Ascending aorta (tissue), 2 donors: ENCODE data around the gene PAPPA. TPM values are rescaled to one million over a fixed set of nuclear protein-coding genes. Genes with fewer than 3 reads are reported as not detected.

Source experiments
- DNase-seq, 2 donors: peaks; one replicate each; pipeline ENCODE4 v3.0.0-alpha.2; 2019; ENCODE audit warnings: low spot score in 2 of 2
- H3K27ac ChIP-seq, 2 donors: fragments of 200-600 bp; sonication (generic); one replicate each; pipeline ENCODE4 v1.5.1; 2016 to 2017; ENCODE audit warnings: mild to moderate bottlenecking in 1 of 2
- H3K27me3 ChIP-seq: fragments of 200-600 bp; sonication (generic); one replicate; pipeline ENCODE4 v1.5.1; 2017
- H3K36me3 ChIP-seq, 2 donors: fragments of 200-600 bp; sonication (generic); one replicate each; pipeline ENCODE4 v1.5.1; 2016
- H3K4me1 ChIP-seq, 2 donors: fragments of 200-600 bp; sonication (generic); one replicate each; pipeline ENCODE4 v1.5.1; 2016 to 2017; ENCODE audit warnings: mild to moderate bottlenecking in 1 of 2
- H3K4me3 ChIP-seq, 2 donors: fragments of 200-600 bp; sonication (generic); one replicate each; pipeline ENCODE4 v1.5.1; 2016 to 2017; ENCODE audit warnings: mild to moderate bottlenecking in 1 of 2
- H3K9me3 ChIP-seq, 2 donors: fragments of 200-600 bp; sonication (generic); one replicate each; pipeline ENCODE4 v1.5.1; 2016
- intact Hi-C: fragments of 100-400 bp; cut with DNase I; formaldehyde crosslinking; loops from one replicate; pipeline ENCODE4 v1.15.1; 2023
- total RNA-seq: library from RNA; depleted of rRNA; stranded (reverse); fragments of >200 nt; gene quantifications from one replicate; pipeline ENCODE4 v1.1.0, GENCODE V29; 2016
- TF ChIP-seq, protein P1 (sequence below), 3 experiments: fragments of 200-600 bp in 2 of 3; fragments of 450-650 bp in 1 of 3; sonication (generic) in 2 of 3; IDR thresholded peaks; one replicate each; pipeline ENCODE4 v1.5.1; 2016 to 2019; ENCODE audit warnings: antibody characterized with exemption in 3 of 3, mild to moderate bottlenecking in 1 of 3, moderate library complexity in 1 of 3

Gene PAPPA
- total RNA-seq, 1 donor from 2014 or later = 6.0 TPM

DNA sequence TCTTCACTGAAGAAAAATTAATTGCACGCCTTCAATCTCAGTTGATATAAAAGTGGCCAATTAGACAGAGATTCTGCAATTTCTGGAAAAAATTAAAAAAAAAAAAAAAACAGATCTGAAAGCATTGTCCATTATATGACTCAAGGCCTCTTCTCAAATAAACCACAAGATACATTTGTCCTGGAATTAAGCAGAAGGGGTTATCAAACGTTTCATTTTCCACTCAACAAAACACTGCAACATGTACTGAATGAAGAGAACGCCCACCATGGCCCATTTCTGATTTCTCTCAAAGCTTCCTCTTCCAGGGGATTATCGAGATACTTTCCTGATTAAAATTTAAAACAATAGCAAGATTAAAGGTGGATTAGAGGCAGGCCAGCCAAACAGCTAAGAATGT, 5.8 kb upstream of the PAPPA start:
- intact Hi-C loops = no loop called here
- no peaks in the 10 kb centered on the region for H3K36me3 ChIP-seq
- H3K4me1 ChIP-seq = no peaks in the 10 kb centered on the region
- H3K27me3 ChIP-seq = no peaks in the 10 kb centered on the region
- H3K4me3 ChIP-seq = no peak overlapping the region
- H3K9me3 ChIP-seq = no peaks in the 10 kb centered on the region
- DNase-seq = no peak
- TF ChIP-seq, protein P1, sequence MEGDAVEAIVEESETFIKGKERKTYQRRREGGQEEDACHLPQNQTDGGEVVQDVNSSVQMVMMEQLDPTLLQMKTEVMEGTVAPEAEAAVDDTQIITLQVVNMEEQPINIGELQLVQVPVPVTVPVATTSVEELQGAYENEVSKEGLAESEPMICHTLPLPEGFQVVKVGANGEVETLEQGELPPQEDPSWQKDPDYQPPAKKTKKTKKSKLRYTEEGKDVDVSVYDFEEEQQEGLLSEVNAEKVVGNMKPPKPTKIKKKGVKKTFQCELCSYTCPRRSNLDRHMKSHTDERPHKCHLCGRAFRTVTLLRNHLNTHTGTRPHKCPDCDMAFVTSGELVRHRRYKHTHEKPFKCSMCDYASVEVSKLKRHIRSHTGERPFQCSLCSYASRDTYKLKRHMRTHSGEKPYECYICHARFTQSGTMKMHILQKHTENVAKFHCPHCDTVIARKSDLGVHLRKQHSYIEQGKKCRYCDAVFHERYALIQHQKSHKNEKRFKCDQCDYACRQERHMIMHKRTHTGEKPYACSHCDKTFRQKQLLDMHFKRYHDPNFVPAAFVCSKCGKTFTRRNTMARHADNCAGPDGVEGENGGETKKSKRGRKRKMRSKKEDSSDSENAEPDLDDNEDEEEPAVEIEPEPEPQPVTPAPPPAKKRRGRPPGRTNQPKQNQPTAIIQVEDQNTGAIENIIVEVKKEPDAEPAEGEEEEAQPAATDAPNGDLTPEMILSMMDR (IDR thresholded peaks at IDR 0.05) = no peak
- no peak overlapping the region for H3K27ac ChIP-seq

DNA sequence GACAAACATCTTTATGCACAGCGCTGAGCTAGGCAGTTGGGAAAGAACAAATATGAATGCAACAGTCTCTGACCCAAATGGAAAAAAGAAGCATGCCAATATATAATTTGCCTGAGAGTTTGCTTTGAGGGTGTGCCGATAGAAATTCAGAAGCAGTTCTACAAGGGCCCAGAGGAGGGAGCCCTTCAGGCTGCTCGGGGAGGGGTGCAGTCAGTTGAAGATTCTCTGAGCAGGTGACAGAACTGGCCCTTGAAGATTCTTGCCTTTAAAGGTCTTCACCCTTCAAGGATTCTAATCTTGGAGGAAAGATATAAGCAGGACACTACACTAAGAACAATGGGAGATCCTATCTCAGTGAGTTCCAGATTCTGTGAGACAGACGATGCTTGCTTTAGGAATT, 3.7 kb upstream of the PAPPA start:
- intact Hi-C loops = loop anchor here (5.0 to 10.0 kb wide), 4 partner anchors 208 to 1755 kb away; no protein-coding TSS in a partner anchor
- Histone ChIP-seq H3K9me3 (no peaks in the 10 kb centered on the region), H3K4me1 (no peaks in the 10 kb centered on the region), H3K36me3 (no peaks in the 10 kb centered on the region), H3K27ac (no peak overlapping the region), H3K27me3 (no peaks in the 10 kb centered on the region), H3K4me3 (no peak overlapping the region)
- no peak for DNase-seq
- TF ChIP-seq, protein P1 (IDR thresholded peaks at IDR 0.05) = peak; percentile 28 to 58 (median 43)

DNA sequence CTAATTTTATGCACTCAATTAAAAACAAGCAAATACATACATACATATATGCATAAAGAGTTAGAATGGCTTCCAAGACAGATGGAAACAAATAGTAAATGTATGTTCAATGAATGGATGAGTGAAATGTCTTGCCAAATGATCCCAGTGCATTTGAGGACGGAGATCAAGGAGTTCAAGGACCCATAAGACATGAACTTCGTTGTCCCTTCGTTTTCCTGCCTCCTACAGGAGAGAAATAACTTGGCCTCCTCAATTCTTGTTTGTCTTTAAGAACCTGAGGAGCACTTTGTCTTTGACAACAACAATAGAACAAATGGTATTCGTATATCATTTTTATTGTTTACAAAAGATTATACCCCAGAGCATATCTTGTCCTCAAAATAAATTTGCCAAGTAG, 2.4 kb upstream of the PAPPA start:
- Histone ChIP-seq H3K36me3 (no peaks in the 10 kb centered on the region), H3K4me3 (no peak overlapping the region), H3K27me3 (no peaks in the 10 kb centered on the region), H3K4me1 (peaks cover 0 to 3% of the 10 kb centered on the region in 2 donors), H3K27ac (peak overlapping the region in 1 of 2 donors; percentile 81), H3K9me3 (no peaks in the 10 kb centered on the region)
- TF ChIP-seq, protein P1 (IDR thresholded peaks at IDR 0.05) = no peak
- DNase-seq = no peak
- intact Hi-C loops = loop anchor here (5.0 to 10.0 kb wide), 4 partner anchors 209 to 1756 kb away; no protein-coding TSS in a partner anchor

DNA sequence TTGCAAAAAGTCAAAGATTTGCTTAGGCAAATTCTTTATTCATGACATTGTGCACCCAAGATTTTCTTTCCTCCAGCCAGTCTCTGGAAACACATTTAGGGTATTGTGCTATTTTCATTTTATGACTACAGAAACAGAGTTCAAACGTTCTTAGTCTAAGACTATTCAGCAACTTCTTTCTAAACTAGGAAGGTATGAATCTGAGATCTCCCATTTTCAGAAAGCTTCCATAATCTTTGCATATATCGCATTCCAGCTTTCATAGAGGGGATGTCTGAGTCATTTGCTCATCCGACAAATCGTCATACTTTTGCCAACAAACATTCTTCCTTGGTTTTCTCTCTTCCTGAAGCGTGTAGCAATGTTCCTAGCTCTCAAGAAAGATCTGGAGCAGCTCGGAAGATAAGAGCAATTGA, 1.6 kb upstream of the PAPPA start:
- peaks cover 0 to 3% of the 10 kb centered on the region in 2 donors for H3K4me1 ChIP-seq
- DNase-seq = no peak
- H3K36me3 ChIP-seq = no peaks in the 10 kb centered on the region
- intact Hi-C loops = loop anchor here (5.0 to 10.0 kb wide), 4 partner anchors 210 to 1757 kb away; no protein-coding TSS in a partner anchor
- peak overlapping the region in 1 of 2 donors; percentile 86 for H3K4me3 ChIP-seq
- TF ChIP-seq, protein P1 (IDR thresholded peaks at IDR 0.05) = no peak
- no peaks in the 10 kb centered on the region for H3K9me3 ChIP-seq
- H3K27me3 ChIP-seq = no peaks in the 10 kb centered on the region
- peak overlapping the region; percentile 75 to 81 for H3K27ac ChIP-seq

DNA sequence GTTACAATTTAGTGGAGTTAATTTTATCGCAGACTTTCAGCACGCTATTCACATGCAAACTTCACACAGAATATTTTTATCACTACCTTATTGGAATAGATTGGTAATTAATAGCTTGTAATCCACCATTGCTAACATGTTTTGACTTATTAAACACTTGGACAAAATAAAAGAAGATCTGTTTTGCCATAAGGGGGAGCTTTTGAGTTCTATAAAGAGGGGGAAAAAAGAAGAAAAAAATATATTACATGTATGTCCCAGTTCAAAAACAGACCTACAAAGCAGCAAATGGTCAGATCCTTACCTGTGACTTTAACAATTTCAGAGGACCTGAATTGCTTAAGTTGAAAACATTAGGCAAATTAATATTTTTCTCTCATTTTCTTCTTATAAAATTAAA, 1.2 kb upstream of the PAPPA start:
- TF ChIP-seq, protein P1 (IDR thresholded peaks at IDR 0.05) = peak in 2 of 3 experiments; percentile 13 to 43
- H3K4me1 ChIP-seq = peaks cover 0 to 6% of the 10 kb centered on the region in 2 donors
- no peak for DNase-seq
- no peaks in the 10 kb centered on the region for H3K9me3 ChIP-seq
- H3K36me3 ChIP-seq = no peaks in the 10 kb centered on the region
- H3K27me3 ChIP-seq = no peaks in the 10 kb centered on the region
- intact Hi-C loops = loop anchor here (5.0 to 10.0 kb wide), 4 partner anchors 210 to 1758 kb away; no protein-coding TSS in a partner anchor
- peak overlapping the region; percentile 75 to 81 for H3K27ac ChIP-seq
- peak overlapping the region in 1 of 2 donors; percentile 86 for H3K4me3 ChIP-seq
